ENCODE results near the gene PHOSPHO2.

PHOSPHO2 gene, protein sequence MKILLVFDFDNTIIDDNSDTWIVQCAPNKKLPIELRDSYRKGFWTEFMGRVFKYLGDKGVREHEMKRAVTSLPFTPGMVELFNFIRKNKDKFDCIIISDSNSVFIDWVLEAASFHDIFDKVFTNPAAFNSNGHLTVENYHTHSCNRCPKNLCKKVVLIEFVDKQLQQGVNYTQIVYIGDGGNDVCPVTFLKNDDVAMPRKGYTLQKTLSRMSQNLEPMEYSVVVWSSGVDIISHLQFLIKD

DNA sequence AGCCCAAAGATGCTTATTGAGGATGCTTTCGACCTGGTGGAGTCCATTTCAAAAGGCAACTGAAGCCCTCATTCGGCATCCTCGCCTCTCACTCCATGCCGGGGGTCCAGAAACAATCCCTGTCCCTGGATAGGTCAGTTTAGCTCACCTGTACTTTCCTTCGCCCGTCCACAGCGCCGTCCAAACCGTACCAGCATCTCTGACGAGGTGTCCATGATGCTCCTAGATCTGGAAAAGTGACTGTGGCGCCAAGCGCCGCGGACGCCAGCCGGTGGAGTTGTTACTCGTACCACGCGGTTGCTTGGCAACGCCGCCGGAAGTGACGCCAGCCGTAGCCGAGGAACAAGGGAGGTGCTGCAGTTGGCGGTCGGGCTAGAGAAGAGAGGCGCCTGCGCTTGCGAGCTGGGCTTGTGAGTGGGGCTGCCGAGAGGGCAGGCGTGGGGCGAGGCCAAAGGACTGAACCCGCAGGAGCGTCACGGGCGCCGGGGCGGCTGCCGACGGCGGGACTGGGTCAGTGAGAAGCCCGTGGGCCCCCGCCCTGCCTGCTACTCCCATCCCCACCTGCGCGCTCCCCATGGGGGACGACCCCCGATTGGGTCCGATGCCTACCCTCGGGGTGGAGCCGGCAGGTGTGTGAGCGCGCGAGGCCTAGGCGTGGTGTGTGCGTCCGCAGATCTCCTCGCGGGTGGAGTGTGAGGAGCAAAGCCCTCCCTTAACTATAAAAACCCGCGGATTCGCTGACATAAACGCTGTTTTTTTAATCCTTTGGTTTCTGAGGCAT is at the start of gene PHOSPHO2, which contains the start of gene CFAP210:
PHOSPHO2 (plus strand) TSS at position 357 of the 781 bp plus-strand sequence. CDS start 6,503 bp downstream, outside the sequence.
CFAP210 (minus strand) TSS at position 293 of the 781 bp plus-strand sequence; CDS start at position 215, 78 bp downstream.
- DNase-seq (ENCODE audit: low spot score) = peak; percentile 99

DNA sequence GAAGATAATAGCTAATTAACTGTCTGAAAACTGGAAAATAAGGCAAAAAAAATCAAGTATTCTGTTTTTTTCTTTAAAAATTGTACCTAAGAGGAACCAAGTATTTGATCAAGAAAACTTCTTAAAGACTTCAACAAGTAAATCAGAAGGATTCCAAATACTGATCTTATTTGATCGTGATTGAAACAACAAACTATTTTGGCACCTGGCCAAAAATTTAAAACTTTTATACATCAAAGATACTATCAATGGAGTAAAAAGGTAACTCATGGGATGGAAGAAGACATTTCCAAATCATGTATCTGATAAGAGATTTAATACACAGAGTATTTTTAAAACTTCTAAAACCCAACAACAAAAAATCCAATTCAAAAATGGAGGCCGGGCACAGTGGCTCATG is 46.8 kb upstream of the PHOSPHO2 start:
- no peak for DNase-seq (ENCODE audit: low spot score)

DNA sequence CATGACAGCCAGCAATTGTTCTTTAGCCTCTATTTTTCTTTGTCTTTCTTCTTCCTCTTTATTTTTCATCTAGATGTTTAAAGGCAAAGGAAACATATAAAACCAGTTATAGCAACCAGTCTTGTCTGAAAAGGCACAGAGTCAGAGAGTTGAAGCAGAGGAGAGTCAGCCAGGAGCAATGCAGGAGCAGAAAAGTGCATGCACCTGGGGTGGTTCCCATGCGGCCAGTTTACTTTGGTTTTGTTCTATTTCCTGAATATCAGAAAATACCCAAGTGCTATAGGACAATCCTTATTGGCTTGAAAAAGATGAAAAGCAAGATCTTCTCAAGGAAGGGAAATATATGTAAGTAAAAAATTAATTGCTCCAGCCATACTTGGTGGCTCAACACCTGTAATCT is 45.0 kb upstream of the PHOSPHO2 start:
- no peak for DNase-seq (ENCODE audit: low spot score)

DNA sequence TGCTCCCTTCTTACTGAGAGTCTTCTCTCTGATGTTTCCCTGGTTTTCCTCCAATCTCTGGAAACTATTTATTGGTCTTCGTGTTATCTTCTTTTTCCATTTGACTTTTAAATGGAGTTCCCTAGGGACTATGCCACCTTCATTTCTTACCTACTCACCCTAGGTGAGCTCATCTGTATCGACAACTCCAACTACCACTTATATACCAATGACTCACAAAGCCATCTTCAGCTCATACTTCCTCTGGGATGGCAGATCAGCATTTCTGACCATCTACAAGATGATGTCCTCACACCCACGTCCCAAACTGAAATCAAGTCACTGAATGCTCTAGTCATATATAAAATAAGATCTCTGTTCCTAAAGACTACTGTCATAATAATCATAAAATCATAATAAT is 40.6 kb upstream of the PHOSPHO2 start:
- DNase-seq (ENCODE audit: low spot score) = no peak

DNA sequence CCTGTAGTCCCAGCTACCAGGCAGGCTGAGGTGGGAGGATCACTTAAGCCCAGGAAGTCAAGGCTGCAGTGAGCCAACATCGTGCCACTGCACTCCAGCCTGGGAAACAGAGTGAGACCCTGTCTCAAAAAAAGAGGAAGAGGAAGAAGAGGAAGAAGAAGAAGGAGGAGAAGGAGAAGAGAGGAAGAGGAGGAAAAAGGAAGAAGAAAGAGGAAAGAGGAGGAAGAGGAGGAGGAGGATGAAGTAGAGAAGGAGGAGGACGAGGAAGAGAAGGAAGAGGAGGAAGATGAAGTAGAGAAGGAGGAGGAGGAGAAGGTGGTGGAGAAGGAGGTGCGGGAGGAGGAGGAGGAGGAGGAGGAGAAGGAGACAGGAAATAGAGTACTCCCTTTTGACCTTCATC is 38.1 kb upstream of the PHOSPHO2 start:
- no peak for DNase-seq (ENCODE audit: low spot score)

DNA sequence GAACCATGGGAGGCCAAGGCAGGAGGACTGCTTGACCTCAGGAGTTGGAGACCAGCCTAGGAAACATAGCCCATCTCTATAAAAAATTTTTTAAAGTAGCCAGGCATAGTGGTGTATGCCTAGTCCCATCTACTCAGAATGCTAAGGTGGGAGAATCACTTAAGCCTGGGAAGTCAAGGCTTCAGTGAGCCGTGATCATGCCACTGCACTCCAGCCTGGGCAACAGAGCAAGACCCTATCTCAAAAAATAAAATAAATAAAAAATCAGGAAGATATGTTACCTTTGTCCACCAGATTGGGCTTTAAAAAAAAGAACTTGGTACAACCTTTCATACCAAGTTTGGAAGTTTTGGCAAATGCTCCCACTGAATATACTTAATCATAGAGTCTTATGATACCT is 35.4 kb upstream of the PHOSPHO2 start:
- no peak for DNase-seq (ENCODE audit: low spot score)

DNA sequence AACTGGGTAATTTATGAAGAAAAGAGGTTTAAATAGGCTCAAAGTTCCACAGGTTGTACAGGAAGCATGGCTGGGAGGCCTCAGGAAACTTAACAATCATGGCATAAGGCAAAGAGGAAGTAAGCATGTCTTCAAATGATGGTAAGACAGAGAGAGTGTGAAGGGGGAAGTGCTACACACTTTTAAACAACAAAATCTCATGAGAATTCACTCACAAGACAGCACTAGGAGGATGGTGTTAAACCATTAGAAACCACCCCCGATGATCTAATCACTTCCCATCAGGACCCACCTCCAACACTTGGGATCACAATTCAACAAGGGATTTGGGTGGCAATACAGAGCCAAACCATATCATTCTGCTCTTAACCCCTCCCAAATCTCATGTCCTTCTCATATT is 34.9 kb upstream of the PHOSPHO2 start:
- no peak for DNase-seq (ENCODE audit: low spot score)

DNA sequence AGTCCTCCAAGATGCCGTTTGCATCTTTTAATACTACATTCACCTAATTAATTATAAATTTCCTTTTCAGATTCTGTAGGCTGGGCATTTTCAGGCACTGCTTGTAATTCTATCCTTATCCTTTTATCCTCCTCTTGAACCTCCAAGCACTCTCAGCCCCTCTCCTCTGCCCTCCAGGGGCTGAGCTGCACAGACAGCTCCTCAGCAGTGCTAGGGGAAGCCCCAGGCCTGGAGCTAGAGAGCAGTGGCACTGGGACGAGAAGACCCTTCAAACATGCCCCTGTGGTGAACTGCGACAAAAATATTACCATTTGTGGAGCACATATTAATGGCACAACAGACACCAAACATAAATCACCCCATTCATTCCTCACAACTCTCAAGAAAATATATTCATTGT is 33.0 kb upstream of the PHOSPHO2 start:
- DNase-seq (ENCODE audit: low spot score) = no peak

DNA sequence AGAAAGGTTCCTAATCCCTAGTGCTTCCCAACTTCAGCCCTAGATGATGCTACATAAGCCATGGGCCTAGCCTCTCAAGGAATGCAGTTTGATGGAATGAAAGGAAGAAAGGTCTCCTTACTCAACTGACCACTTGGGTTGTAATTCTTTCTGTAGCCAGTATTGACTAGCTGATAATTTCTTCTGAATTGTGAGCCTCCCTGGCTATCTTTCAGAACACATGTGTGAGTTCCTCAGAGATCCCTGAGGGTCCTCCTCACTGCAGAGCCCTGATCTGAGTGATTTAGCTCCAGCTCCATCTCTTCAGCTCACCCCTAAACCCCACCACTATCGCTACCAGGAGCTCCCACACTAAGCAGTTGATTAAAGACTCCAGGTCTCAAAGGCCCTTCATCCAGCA is 31.5 kb upstream of the PHOSPHO2 start:
- DNase-seq (ENCODE audit: low spot score) = no peak

DNA sequence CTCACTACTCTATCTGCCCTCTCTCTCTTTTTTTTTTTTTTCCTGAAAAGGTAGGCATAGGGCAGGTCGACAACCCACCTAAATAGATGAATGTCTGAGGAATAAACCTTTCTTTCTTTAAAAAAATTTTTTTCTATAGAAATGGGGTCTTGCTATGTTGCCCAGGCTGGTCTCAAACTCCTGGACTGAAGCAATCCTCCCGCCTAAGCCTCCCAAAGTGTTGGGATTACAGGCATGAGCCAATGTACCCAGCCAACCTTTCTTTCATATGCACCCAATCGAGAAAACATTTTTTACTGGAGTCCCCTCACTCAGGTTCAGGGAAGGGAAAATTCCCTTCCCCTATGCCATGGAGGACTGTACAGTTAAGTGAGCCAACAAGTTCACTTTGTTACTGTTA is 31.0 kb upstream of the PHOSPHO2 start:
- no peak for DNase-seq (ENCODE audit: low spot score)

DNA sequence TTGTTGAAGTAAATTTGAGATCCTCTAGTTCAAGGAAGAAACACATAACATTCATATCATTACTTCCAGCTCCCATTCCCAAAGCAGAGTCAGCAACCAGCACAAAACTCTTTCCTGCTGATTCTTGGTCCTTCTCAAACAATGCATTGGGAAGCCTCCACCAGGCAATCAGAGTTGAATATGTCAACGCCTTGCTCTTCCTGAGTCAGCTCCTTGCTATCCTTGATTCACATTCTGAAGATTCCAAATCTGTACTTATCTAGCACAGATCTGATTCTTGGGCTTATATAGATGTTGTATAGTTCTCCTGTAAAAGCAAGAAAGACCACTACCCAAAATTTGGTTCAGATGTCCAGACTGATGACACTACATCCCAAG is 29.7 kb upstream of the PHOSPHO2 start:
- DNase-seq (ENCODE audit: low spot score) = no peak

DNA sequence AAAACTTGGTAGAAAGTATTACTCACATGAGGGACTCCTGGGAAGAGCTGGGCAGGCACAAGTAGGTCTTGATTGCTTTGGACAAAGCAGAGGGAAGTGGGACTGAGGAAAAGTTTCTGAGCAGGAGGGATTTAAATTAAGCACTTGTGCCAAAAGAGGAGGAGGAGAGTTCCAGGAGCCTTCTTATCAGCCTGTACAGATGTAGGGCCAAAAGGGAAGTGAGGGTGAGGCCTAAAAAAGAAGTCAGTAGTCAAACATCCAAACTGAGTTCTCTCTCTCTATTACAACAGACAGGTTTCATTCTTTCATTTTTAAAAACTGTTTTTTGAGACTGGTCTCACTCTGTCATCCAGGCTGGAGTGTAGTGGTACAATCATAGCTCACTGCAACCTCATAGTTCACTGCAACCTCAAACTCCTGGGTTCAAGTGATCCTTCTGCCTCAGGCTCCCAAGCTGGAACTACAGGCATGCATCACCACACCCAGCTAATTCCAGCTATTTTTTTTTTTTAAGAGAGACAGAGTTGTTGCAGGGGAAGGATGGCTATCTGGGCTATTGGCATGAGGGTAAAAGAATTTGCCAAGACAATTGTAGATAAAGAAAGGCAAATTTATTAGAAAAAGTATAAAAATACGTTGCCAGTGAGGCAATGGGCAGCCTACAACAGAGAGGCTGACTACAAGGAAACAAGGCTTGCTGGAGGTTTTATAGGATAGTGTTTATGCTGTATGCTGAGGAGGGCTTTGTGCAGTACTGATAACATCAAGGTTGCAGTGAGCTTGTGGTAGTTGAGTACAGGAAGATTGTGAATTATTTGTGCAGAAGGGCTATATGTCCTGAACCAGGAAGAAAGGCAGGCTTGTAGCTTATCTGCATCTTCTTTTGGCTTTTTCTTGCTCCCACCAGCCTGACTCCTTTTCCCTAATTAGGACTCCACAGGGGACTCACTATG is 29.0 kb upstream of the PHOSPHO2 start:
- no peak for DNase-seq (ENCODE audit: low spot score)

DNA sequence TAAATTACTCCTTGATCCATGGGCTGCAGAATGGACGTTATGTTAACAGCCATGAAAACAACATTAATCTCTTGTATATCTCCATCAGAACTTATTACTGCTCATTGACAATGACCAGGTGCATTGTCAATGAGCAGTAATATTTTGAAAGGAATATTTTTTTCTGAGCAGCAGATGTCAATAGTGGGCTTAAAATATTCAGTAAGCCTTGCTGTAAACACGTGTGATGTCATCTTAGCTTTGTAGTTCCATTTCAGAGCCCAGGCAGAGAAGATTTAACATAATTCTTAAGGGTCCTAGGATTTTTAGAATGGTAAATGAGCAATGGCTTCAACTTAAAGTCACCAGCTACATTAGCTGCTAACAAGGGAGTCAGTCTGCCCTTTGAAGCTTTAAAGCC is 26.7 kb upstream of the PHOSPHO2 start:
- no peak for DNase-seq (ENCODE audit: low spot score)

DNA sequence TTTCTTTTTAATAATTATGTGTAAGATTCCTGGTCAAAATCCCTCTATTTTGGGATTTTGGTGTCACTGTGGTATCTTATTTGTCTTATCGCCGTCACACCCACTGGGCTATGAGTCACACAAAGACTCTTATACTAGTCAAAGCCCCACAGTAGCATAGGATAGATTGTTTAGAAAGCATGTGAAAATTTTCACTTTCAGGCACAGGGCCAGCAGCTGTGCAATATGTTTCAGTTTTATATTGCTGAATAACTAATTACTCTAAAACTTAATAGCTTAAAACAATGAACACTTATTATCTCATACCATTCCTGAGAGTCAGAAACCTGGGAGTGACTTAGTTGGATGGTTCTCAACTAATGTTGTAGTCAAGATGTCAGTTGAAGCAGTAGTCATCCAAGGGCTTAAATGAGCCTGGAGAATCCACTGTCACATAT is 24.0 kb upstream of the PHOSPHO2 start:
- no peak for DNase-seq (ENCODE audit: low spot score)

DNA sequence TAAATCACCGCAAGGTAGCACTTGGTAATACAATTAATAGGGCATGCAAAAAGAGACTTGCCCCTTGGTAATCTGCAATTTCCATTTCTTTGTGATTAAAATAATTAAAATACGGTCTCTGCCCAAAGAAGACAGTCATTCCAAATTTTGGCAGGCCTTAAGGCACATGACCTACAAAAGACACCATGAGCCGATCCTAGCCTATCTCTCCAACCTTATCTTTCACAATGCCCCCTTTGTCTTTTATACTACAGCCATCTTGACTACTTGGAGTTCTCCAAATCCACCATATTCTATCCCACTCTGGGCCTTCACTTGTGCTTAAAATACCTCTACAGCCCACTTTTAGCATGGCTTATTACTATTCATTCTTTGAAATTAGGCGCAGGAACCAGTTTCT is 23.3 kb upstream of the PHOSPHO2 start:
- DNase-seq (ENCODE audit: low spot score) = no peak

DNA sequence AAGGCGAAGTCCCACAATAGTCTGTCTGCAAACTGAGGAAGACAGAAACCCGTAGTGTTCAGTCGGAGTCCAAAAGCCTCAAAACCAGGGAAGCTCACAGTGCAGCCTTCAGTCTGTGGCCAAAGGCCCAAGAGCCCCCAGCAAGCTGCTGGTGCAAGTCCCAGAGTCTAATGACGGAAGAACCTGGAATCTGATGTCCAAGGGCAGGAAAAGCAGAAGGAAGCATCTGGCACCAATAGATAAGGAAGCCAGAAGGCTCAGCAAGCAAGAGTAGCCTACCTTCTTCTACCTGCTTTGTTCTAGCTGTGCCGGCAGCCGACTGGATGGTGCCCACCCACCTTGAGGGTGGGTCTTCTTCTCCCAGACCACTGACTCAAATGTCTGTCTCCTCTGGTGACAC is 21.9 kb upstream of the PHOSPHO2 start:
- DNase-seq (ENCODE audit: low spot score) = no peak

DNA sequence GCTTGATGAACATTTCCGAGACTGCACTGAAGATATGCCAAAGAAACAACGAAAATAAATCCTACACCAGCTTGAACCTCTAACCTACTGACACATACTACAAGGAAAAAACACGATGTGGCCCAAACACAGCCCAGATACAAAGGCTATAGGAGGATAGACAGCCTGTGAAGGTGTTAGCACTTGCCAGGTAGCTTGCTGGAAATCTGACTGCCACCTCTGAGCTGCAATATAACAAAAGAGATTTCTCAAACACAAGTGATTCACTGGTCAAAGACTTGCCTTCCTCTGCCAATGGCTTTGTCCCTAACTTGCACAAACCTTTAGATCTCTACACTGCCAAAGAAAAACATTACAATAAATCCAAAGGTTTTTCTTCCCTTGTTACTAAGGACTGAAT is 21.2 kb upstream of the PHOSPHO2 start:
- DNase-seq (ENCODE audit: low spot score) = no peak

DNA sequence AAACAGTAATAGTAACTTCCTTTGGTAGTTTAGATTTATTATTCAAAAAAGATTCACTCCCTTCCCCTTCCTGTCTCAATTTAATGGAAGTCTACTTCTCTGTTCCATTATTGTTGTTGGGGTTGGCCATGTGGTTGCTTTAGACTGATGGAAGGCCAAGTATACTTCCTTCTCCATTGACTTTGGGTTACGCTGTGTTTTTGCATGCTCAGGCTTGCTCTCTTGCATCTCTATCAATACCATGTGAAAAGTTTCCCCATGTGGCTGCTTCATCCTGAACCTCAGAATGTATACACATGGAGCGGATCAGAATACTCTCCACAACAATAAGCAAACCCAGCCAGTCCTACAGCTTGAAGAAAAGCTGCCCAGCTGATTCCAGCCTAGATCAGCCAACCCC is 20.3 kb upstream of the PHOSPHO2 start:
- no peak for DNase-seq (ENCODE audit: low spot score)

DNA sequence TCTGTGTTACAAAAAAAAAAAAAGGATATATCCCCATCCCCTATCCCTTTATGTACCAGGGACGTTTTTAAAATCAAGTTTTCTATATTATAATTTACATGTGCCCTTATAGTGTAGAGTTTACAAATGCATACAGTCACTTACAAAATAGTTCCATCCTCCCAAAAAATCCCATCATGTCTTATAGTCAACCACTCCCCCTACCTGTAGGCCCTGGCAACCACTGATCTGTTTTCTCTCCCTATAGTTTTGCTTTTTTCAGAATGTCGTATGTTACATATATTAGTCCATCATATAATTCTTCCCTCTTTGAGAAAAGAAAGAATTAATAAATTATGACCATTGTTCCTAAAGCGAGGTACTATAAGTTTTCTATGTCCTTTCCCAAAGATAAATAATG is 17.9 kb upstream of the PHOSPHO2 start:
- no peak for DNase-seq (ENCODE audit: low spot score)

DNA sequence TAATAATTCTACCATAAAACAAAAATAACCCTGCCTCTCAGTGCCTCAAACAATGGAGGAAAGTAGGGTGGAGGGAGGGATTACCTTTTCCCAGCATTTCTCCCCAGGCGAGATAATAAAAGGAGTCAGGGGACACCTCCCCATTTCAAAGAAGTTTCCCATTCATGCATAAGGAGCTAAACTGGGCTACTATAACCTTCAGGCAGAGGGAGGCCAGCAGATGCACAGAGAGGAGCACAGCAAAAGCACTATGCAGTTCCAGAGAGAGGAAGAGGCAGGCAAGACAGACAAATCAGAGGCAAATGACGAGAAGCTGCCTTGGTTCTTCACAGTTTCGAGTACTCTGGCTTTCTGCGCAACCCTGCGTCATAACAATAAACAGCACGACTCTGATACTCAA is 17.4 kb upstream of the PHOSPHO2 start:
- no peak for DNase-seq (ENCODE audit: low spot score)

DNA sequence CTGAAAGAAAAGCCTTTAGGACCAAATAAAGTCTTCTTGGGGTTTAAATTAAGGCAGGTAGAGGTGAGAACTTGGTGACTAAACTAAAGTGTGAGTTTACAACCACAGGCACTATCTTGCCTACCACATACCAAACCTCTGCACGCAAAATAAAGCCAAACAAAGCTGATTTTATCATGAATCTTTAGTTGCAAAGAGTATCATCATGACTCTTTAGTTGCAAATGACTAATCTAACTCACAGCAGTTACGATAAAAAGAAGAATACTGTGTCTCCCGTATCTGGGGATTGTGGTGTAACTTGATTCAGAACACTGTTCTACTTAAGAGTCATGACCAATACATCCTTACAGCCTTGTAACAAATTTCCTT is 11.2 kb upstream of the PHOSPHO2 start:
- DNase-seq (ENCODE audit: low spot score) = no peak

DNA sequence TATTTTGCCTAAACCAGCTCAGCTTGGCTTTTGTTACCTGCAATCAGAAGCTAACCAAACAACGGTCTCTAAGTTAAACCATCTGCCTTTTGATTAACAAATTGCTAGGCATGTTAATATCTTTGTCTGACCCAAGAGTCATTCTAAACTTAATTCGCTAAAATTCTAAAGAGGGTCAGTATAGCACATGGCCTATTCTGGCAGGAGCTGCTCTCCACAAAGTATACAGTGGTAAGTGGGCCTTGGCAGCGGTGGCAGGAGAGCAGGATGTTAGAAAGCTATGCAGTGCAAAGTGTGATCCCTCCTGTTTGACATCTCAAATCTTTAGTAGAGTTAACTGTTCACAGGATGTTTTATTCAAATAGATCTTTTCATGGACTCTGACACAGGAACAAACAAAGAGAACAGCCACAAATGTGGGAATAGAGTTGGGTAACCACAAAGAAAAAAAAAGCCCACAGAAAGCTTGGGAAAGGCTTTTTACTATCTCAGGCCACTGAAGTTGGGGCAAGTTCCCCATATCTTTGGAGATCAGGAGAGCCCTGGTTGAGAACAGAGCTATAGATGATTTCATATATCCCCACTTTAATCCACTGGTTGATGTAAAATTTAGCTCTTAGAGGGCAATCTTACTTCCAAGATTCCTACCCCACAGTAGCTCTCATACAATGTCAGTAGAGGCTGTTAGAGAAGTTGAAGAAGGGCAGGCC is 10.7 kb upstream of the PHOSPHO2 start:
- DNase-seq (ENCODE audit: low spot score) = no peak

Measured in Ammon's horn (tissue), 1 donor.